T-helper 1 cell treated with Interleukin-12 subunit alpha and Interleukin-12 subunit beta and Interleukin-4 antibody, amounts not matched to agents 30 μg/mL and 1 μg/mL, for 36 hours (primary cell): ENCODE data around the gene MRPS34.
A peak's percentile ranks its signal among the peaks of the same experiment; 100 is the strongest.

Source experiments
- H3K27ac Mint-ChIP-seq: one replicate; pipeline ENCODE4 v1.8.0; 2021; ENCODE audit warnings: mild to moderate bottlenecking, mixed read lengths
- H3K27me3 Mint-ChIP-seq: one replicate; pipeline ENCODE4 v1.8.0; 2021; ENCODE audit warnings: low read depth, mixed read lengths
- H3K36me3 Mint-ChIP-seq: one replicate; pipeline ENCODE4 v1.8.0; 2021; ENCODE audit warnings: low read depth, mixed read lengths
- H3K4me1 Mint-ChIP-seq: one replicate; pipeline ENCODE4 v1.8.0; 2021; ENCODE audit warnings: low read depth, mixed read lengths
- H3K4me3 Mint-ChIP-seq: one replicate; pipeline ENCODE4 v1.8.0; 2021; ENCODE audit warnings: mild to moderate bottlenecking, moderate library complexity, mixed read lengths
- H3K9me3 Mint-ChIP-seq: one replicate; pipeline ENCODE4 v1.8.0; 2021; ENCODE audit warnings: mixed read lengths

Gene MRPS34

DNA sequence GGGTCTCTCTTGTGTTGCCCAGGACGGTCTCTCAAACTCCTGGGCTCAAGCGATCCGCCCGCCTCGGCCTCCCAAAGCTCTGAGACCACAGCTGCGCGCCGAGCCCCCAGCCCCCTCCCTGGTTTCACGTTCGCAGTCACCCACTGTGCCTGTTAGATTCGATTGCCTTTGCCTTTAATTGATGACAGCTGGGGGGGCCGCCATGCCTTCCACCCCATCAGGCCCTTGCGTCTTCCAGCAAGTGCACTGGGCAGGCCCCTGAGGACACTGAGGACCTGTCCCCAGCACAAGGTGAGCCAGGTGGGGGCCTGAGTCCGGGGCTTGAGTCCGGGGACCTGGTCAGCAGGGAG lies 17.3 kb upstream of the MRPS34 start:
- Mint-ChIP-seq H3K4me3 (no peak overlapping the region), H3K4me1 (no peaks in the 10 kb centered on the region), H3K27ac (no peak overlapping the region), H3K36me3 (peaks cover 4% of the 10 kb centered on the region), H3K27me3 (no peaks in the 10 kb centered on the region), H3K9me3 (no peaks in the 10 kb centered on the region)

GRCh38 chr16:1789643-1790045 lies 16.7 kb upstream of the MRPS34 start:
- H3K36me3 Mint-ChIP-seq: peaks cover 4% of the 10 kb centered on the region

DNA sequence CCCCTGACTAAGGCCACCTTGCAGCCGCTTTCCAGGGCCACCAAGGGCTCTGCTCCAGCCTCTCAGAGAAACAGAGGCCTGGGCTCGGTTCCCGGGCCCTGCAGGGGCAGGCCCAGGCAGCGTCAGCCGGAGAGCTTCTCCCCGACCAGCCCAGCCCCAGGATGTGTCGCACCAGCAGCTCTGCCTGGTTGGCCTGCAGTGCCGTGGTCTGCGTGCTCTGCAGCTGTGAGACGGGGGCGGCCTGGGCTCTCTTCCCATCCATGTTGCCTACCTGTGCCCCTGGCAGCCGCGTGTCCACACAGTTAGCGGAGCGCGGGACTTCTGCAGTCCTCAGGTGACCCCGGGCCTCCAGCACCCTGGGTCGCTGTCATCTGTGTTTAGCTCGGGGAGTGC lies 15.8 kb upstream of the MRPS34 start:
- H3K9me3 Mint-ChIP-seq: no peaks in the 10 kb centered on the region
- H3K27ac Mint-ChIP-seq: no peak overlapping the region
- no peaks in the 10 kb centered on the region for H3K27me3 Mint-ChIP-seq
- H3K36me3 Mint-ChIP-seq: peaks cover 4% of the 10 kb centered on the region
- H3K4me1 Mint-ChIP-seq: no peaks in the 10 kb centered on the region
- no peak overlapping the region for H3K4me3 Mint-ChIP-seq

More at GRCh38 chr16:1789643-1790045, 16.7 kb upstream of the MRPS34 start:
- no peaks in the 10 kb centered on the region for H3K9me3 Mint-ChIP-seq
- no peaks in the 10 kb centered on the region for H3K4me1 Mint-ChIP-seq
- H3K27ac Mint-ChIP-seq: no peak overlapping the region
- H3K27me3 Mint-ChIP-seq: no peaks in the 10 kb centered on the region
- H3K4me3 Mint-ChIP-seq: no peak overlapping the region

DNA sequence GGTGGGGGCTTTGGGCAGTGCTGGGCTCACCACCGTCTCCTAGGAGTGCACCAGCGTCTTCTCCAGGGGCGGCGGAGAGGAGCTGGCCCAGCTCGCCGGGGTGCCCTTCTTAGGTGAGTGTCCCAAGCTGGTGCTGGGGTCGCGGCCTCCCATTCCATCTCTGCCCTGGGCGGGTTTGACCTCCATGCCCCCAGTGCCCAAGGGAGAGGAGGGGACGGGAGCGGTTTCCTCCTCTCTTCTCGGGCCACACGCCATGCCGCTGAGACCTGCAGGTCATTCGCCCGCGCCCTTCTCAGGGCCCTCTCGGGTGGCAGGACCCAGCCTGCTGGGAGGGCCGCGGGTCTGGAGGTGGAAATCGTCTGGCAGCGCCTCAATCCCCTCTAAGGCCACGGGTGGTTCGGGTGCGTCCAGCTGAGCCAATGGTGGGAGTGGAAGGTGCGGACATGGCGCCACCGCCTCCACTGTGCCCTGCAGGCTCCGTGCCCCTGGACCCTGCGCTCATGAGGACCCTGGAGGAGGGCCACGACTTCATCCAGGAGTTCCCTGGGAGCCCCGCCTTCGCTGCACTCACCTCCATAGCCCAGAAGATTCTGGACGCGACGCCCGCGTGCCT lies 15.3 kb upstream of the MRPS34 start:
- Mint-ChIP-seq H3K27me3 (no peaks in the 10 kb centered on the region), H3K27ac (no peak overlapping the region), H3K36me3 (peaks cover 7% of the 10 kb centered on the region), H3K9me3 (no peaks in the 10 kb centered on the region), H3K4me3 (no peak overlapping the region), H3K4me1 (no peaks in the 10 kb centered on the region)

DNA sequence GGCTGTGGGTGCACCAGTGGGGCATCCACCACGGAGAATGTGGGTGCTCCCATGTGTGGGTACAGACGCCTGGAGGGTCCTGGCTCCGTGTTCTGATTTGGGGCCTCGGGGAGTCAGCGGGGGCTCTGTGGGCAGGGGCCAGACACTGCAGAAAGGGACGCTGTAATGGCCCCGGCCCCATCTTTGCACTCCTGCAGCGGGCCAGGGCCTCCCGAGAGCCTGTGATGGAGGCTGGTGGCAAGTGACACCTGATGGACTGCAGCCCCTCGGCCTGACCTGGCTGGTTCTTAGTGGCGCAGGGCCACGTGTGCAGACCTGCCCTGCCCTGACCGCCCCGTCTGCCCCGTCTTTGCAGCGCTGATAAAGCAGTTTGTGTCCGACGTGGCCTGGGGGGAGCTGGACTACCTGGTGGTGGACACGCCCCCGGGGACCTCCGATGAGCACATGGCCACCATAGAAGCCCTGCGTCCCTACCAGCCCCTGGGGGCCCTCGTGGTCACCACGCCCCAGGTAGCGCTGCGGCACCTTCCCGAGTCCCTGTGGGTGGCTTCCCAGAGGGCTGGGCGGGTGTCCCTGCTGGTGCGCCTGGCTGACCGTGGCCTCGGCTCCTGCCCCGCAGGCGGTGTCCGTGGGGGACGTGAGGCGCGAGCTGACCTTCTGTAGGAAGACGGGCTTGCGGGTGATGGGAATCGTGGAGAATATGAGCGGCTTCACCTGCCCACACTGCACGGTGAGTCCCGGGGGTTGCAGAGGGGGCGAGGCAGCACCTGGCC lies 14.6 kb upstream of the MRPS34 start:
- peaks cover 7% of the 10 kb centered on the region for H3K36me3 Mint-ChIP-seq
- H3K27ac Mint-ChIP-seq: no peak overlapping the region
- no peaks in the 10 kb centered on the region for H3K27me3 Mint-ChIP-seq
- H3K4me1 Mint-ChIP-seq: no peaks in the 10 kb centered on the region
- H3K9me3 Mint-ChIP-seq: no peaks in the 10 kb centered on the region
- no peak overlapping the region for H3K4me3 Mint-ChIP-seq

- Mint-ChIP-seq H3K4me3 (no peak overlapping the region), H3K4me1 (no peaks in the 10 kb centered on the region), H3K27me3 (no peaks in the 10 kb centered on the region), H3K27ac (no peak overlapping the region), H3K9me3 (no peaks in the 10 kb centered on the region), H3K36me3 (peaks cover 7% of the 10 kb centered on the region)
Measured at GRCh38 chr16:1787056-1787321, 14.1 kb upstream of the MRPS34 start.

DNA sequence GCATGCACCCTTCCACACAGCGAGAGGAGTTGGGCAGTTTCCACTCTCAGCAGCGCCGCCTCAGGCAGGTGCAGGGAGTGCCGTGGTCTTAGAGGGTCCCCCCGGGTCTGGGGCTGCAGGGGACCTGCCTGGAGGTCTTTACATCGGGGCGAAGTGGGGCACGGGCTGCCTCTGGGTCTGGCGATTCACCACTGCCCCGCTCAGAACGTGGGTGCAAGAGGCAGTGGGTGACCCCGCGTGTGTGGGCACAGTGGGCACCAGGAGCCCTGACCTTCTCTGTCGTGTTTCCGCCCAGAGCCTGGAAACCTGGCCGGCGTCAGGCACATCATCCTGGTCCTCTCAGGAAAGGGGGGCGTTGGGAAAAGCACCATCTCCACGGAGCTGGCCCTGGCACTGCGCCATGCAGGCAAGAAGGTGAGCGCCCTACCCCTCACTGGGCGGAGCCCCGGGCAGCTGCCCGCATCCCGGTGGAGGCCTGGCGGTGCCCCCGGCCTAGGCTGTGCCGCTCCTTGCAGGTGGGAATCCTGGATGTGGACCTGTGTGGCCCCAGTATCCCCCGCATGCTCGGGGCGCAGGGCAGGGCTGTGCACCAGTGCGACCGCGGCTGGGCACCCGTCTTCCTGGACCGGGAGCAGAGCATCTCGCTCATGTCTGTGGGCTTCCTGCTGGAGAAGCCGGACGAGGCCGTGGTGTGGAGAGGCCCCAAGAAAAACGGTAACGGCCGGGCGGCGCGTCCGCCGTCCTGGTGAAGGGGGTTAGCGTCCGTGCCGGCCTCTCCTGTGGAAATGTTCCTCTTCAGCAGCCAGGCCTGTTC lies 13.5 kb upstream of the MRPS34 start:
- peaks cover 1% of the 10 kb centered on the region for H3K4me1 Mint-ChIP-seq
- no peaks in the 10 kb centered on the region for H3K27me3 Mint-ChIP-seq
- H3K4me3 Mint-ChIP-seq: no peak overlapping the region
- no peaks in the 10 kb centered on the region for H3K9me3 Mint-ChIP-seq
- peaks cover 7% of the 10 kb centered on the region for H3K36me3 Mint-ChIP-seq
- H3K27ac Mint-ChIP-seq: no peak overlapping the region

DNA sequence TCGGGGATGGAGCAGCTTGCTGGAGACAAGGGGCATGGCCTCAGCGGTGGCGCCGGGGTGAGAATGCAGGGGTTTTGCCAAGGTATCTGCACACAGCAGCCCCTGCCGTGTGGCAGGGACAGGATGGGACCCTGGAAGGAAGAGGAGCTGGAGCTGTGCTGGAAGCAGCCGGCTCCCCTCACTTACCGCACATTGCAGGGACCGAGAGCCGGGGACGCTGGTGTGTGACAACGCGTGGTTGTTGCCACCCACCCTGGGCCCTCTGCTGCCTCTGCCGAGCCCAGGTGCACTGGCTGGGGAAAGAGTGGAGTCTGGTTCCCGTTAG lies 12.9 kb upstream of the MRPS34 start:
- Mint-ChIP-seq H3K36me3 (peaks cover 7% of the 10 kb centered on the region), H3K4me3 (no peak overlapping the region), H3K27me3 (no peaks in the 10 kb centered on the region), H3K9me3 (no peaks in the 10 kb centered on the region), H3K27ac (no peak overlapping the region), H3K4me1 (peaks cover 3% of the 10 kb centered on the region)

GRCh38 chr16:1784977-1785845 lies 12.3 kb upstream of the MRPS34 start:
- H3K36me3 Mint-ChIP-seq: peaks cover 7% of the 10 kb centered on the region
- H3K4me3 Mint-ChIP-seq: peak overlapping the region; percentile 62
- H3K4me1 Mint-ChIP-seq: peaks cover 3% of the 10 kb centered on the region
- no peak overlapping the region for H3K27ac Mint-ChIP-seq
- no peaks in the 10 kb centered on the region for H3K9me3 Mint-ChIP-seq
- H3K27me3 Mint-ChIP-seq: no peaks in the 10 kb centered on the region

DNA sequence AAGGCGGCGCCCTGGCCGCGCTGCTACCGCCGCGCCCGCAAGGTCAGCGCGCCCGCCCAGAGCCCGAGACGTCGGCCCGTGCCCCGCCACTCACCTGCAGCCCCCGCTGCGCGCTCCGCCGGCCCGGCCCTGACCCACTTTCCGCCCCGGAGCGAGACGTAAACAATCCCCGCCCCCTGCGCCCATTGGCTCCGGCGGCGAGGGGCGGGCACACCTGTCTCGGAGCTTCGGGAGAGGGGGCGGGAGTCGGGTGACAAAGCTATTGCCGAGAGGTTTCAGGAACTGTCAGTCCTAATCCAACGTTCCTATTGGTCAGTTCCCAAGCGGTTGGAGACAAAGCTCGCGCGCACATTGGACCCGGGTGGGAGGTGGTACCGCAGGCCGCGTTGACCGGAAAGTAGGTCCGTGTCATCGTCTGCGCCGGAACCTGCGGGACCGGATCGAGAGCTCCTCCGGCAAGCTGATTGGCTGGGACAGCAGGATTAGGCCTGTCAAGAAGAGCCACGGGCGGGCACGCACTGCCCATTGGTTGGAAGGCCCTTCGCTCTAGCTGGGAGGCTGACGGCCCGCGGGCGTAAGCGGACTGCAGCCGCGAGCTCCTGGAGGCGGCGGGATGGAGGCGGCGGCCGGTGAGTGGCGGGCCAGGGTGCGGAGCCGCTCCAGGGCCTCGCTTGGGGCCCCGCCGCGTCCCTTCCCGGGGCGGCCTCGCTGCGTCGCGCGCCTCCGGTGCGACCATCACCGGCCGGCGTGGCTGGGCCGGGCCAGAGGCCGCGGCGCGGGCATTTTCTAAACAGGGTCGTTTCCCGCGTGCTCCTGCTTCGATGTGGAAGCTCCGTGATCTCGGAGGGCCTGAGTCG lies 9.7 kb upstream of the MRPS34 start, which contains the start of the genes NUBP2 and SPSB3:
Gene NUBP2 (plus strand): TSS at position 553 of the 857 bp plus-strand sequence. CDS start 61 bp downstream, at position 614.
Gene SPSB3 (minus strand): TSS at position 164 of the 857 bp plus-strand sequence. CDS start 1,088 bp downstream, outside the sequence.
- Mint-ChIP-seq H3K27ac (peak within 1 kb of the TSS; percentile 83), H3K27me3 (no peaks in the 10 kb centered on the region), H3K4me3 (peak within 1 kb of the TSS; percentile 86), H3K4me1 (peaks cover 3% of the 10 kb centered on the region), H3K36me3 (peaks cover 4% of the 10 kb centered on the region), H3K9me3 (no peaks in the 10 kb centered on the region)

GRCh38 chr16:1781758-1782407 lies 8.9 kb upstream of the MRPS34 start:
- H3K4me1 Mint-ChIP-seq: peaks cover 3% of the 10 kb centered on the region
- peak overlapping the region; percentile 85 for H3K4me3 Mint-ChIP-seq
- peaks cover 4% of the 10 kb centered on the region for H3K36me3 Mint-ChIP-seq
- peak overlapping the region; percentile 82 for H3K27ac Mint-ChIP-seq
- no peaks in the 10 kb centered on the region for H3K9me3 Mint-ChIP-seq
- no peaks in the 10 kb centered on the region for H3K27me3 Mint-ChIP-seq

GRCh38 chr16:1781254-1781653 lies 8.3 kb upstream of the MRPS34 start:
- H3K4me3 Mint-ChIP-seq: peak overlapping the region; percentile 85
- no peaks in the 10 kb centered on the region for H3K9me3 Mint-ChIP-seq
- H3K36me3 Mint-ChIP-seq: peaks cover 4% of the 10 kb centered on the region
- H3K27ac Mint-ChIP-seq: peak overlapping the region; percentile 82
- H3K4me1 Mint-ChIP-seq: peaks cover 3% of the 10 kb centered on the region
- no peaks in the 10 kb centered on the region for H3K27me3 Mint-ChIP-seq

DNA sequence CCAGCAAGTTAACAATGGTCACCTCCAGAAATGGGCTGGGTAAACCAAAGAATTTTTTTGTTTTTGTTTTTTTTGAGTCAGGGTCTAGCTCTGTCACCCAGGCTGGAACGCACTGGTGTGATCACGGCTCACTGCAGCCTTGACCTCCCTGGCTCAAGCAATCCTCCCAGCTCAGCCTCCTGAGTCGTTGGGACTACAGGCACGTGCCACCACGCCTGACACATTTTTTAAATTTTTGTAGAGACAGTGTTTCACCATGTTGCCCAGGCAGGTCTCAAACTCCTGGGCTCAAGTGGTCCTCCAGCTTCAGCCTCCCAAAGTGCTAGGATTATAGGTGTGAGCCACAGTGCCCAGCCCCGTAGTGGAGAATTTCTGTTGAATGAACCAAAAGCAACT lies 7.7 kb upstream of the MRPS34 start:
- Mint-ChIP-seq H3K27ac (no peak overlapping the region), H3K27me3 (no peaks in the 10 kb centered on the region), H3K4me1 (peaks cover 3% of the 10 kb centered on the region), H3K36me3 (peaks cover 4% of the 10 kb centered on the region), H3K9me3 (no peaks in the 10 kb centered on the region), H3K4me3 (peak overlapping the region; percentile 17)
